K562 (cell line): ENCODE measurements around the gene PDLIM7. TPM values are rescaled to one million over a fixed set of nuclear protein-coding genes. Genes with fewer than 3 reads are reported as not detected.

Source experiments
- BACH1 ChIP-seq: fragments of 200-800 bp; sonication (Bioruptor generic); IDR thresholded peaks from 2 replicates; pipeline ENCODE4 v1.6.1; 2016; ENCODE audit warnings: missing genetic modification characterization, missing compliant biosample characterization
- BRF1 ChIP-seq: IDR thresholded peaks from 3 replicates; pipeline ENCODE4 v1.6.1; 2011; ENCODE audit warnings: borderline replicate concordance, mild to moderate bottlenecking; ENCODE audit not compliant: insufficient read length; ENCODE audit errors: extremely low read depth
- CBX5 ChIP-seq: IDR thresholded peaks from 2 replicates; pipeline ENCODE4 v1.6.1; 2014; ENCODE audit warnings: low read depth, borderline replicate concordance
- EGR1 ChIP-seq: fragments of 450-650 bp; conservative IDR thresholded peaks from 2 replicates; pipeline ENCODE4 v1.6.1; 2017; ENCODE audit warnings: mild to moderate bottlenecking
- ESRRB ChIP-seq: fragments of 250-450 bp; sonication (Bioruptor Pico); IDR thresholded peaks from 2 replicates; pipeline ENCODE4 v1.5.0; 2020; ENCODE audit warnings: mild to moderate bottlenecking, moderate library complexity, borderline replicate concordance
- FOXK1 ChIP-seq: sonication (generic); formaldehyde crosslinking; IDR thresholded peaks from 2 replicates; pipeline ENCODE4 v1.8.0; 2022; ENCODE audit warnings: missing genetic modification reagents, mild to moderate bottlenecking, borderline replicate concordance
- GTF2A2 ChIP-seq: IDR thresholded peaks from 2 replicates; pipeline ENCODE4 v1.6.1; 2016; ENCODE audit warnings: mild to moderate bottlenecking, missing genetic modification characterization, missing compliant biosample characterization
- KDM5B ChIP-seq: fragments of 200-600 bp; sonication (generic); IDR thresholded peaks from 2 replicates; pipeline ENCODE4 v1.6.1; 2012; ENCODE audit warnings: low read depth, mild to moderate bottlenecking, moderate library complexity, low read length, control low read depth, inconsistent platforms; ENCODE audit not compliant: insufficient replicate concordance
- MXI1 ChIP-seq: IDR thresholded peaks from 2 replicates; pipeline ENCODE4 v1.6.1; 2011; ENCODE audit warnings: low read depth, mild to moderate bottlenecking, improper control_type of control experiment, low read length
- NFATC3 ChIP-seq: fragments of 450-650 bp; IDR thresholded peaks from 2 replicates; pipeline ENCODE4 v1.6.1; 2017; ENCODE audit warnings: mild to moderate bottlenecking
- NR2F6 ChIP-seq: fragments of 450-650 bp; formaldehyde crosslinking; IDR thresholded peaks from 2 replicates; pipeline ENCODE4 v1.4.0; 2020; ENCODE audit warnings: mild to moderate bottlenecking
- POLR2A ChIP-seq: fragments of 450-650 bp; conservative IDR thresholded peaks from 2 replicates; pipeline ENCODE4 v1.6.1; 2016
- RBBP5 ChIP-seq: fragments of 200-600 bp; sonication (generic); IDR thresholded peaks from 2 replicates; pipeline ENCODE4 v1.6.1; 2012; ENCODE audit warnings: borderline replicate concordance, mild to moderate bottlenecking, low read length, control low read depth, inconsistent platforms; ENCODE audit not compliant: insufficient read depth, poor library complexity, severe bottlenecking
- SAFB ChIP-seq: fragments of 200-400 bp; formaldehyde crosslinking; IDR thresholded peaks from 2 replicates; pipeline ENCODE4 v1.6.1; 2017; ENCODE audit warnings: low read depth, low read length, borderline replicate concordance
- TFAM ChIP-seq: fragments of 250-450 bp; sonication (Bioruptor Pico); conservative IDR thresholded peaks from 2 replicates; pipeline ENCODE4 v1.5.0; 2021; ENCODE audit warnings: mild to moderate bottlenecking, moderate library complexity
- TOE1 ChIP-seq, 2 experiments: fragments of 450-650 bp in 1 of 2; sonication (generic) in 1 of 2; formaldehyde crosslinking in 1 of 2; IDR thresholded peaks; 2 replicates each; pipeline versions ENCODE4 v1.7.1 to v1.8.0; 2016 to 2022; ENCODE audit warnings: borderline replicate concordance in 2 of 2, mild to moderate bottlenecking in 2 of 2, antibody characterized with exemption in 1 of 2, inconsistent platforms in 1 of 2, low read depth in 1 of 2, missing genetic modification reagents in 1 of 2, moderate library complexity in 1 of 2
- XRCC3 ChIP-seq: fragments of 450-650 bp; IDR thresholded peaks from 2 replicates; pipeline ENCODE4 v1.6.1; 2017; ENCODE audit warnings: mild to moderate bottlenecking, moderate library complexity
- ZBTB8A ChIP-seq: fragments of 450-650 bp; IDR thresholded peaks from 2 replicates; pipeline ENCODE4 v1.6.1; 2018; ENCODE audit warnings: mild to moderate bottlenecking, moderate library complexity; ENCODE audit not compliant: partially characterized antibody
- ZKSCAN3 ChIP-seq: fragments of 250-450 bp; sonication (Bioruptor Pico); IDR thresholded peaks from 2 replicates; pipeline ENCODE4 v1.4.0; 2020
- ZNF124 ChIP-seq: sonication (generic); formaldehyde crosslinking; IDR thresholded peaks from 2 replicates; pipeline ENCODE4 v1.8.1; 2022; ENCODE audit warnings: missing genetic modification reagents
- ZNF696 ChIP-seq: fragments of 250-450 bp; sonication (Bioruptor Pico); conservative IDR thresholded peaks from 2 replicates; pipeline ENCODE4 v1.4.0; 2020; ENCODE audit warnings: mild to moderate bottlenecking, moderate library complexity
- polyA plus RNA-seq, 8 experiments: library from polyadenylated mRNA; depleted of rRNA in 4 of 8; stranded (reverse) in 5 of 8; unstranded in 3 of 8; fragments of >200 nt; fragmentation: Nextera tagmentation in 2 of 8; fragmentation: Illumina TruSeq in 1 of 8; extraction: Ambion mirVana in 2 of 8; extraction: Trizol in 1 of 8; gene quantifications; 2 replicates each; pipeline versions ENCODE4 v1.2.1 to v1.2.3, GENCODE V29; 2011 to 2014; ENCODE audit warnings: inconsistent platforms in 1 of 8, missing spikeins in 1 of 8
- total RNA-seq, 7 experiments: library from RNA; depleted of rRNA in 6 of 7; stranded (reverse); fragments of >200 nt in 6 of 7; fragmentation: Illumina TruSeq in 2 of 7; extraction: Trizol in 2 of 7; gene quantifications; 2 replicates each; pipeline versions ENCODE4 v1.2.1 to v1.2.3, GENCODE V29; 2011 to 2021; ENCODE audit warnings: low replicate concordance in 1 of 7
- TF ChIP-seq, protein P1 (sequence below): fragments of 250-450 bp; sonication (Bioruptor Pico); IDR thresholded peaks from 2 replicates; pipeline ENCODE4 v1.4.0; 2020; ENCODE audit warnings: mild to moderate bottlenecking
- TF ChIP-seq, protein P2 (sequence below): IDR thresholded peaks from 2 replicates; pipeline ENCODE4 v1.6.1; 2011; ENCODE audit not compliant: insufficient read length; ENCODE audit errors: extremely low read depth
- TF ChIP-seq, protein P3 (sequence below), 2 experiments: IDR thresholded peaks; 2 replicates each; pipeline ENCODE4 v1.6.1; 2011; ENCODE audit warnings: borderline replicate concordance in 1 of 2, control low read depth in 1 of 2, low read depth in 1 of 2, low read length in 1 of 2, mild to moderate bottlenecking in 1 of 2, mixed read lengths in 1 of 2, moderate library complexity in 1 of 2; ENCODE audit not compliant: insufficient read depth in 1 of 2, insufficient read length in 1 of 2, poor library complexity in 1 of 2, severe bottlenecking in 1 of 2; ENCODE audit errors: extremely low read depth in 1 of 2
- TF ChIP-seq, protein P4 (sequence below): fragments of 250-450 bp; sonication (Bioruptor Pico); IDR thresholded peaks from 2 replicates; pipeline ENCODE4 v1.5.0; 2021

PDLIM7 gene
- total and polyA plus RNA-seq, 9 of the 15 experiments (the other 6 are each of a cell fraction or from before 2014, with no cell fraction given) = 2.1 to 124 (median 32.6) TPM

DNA sequence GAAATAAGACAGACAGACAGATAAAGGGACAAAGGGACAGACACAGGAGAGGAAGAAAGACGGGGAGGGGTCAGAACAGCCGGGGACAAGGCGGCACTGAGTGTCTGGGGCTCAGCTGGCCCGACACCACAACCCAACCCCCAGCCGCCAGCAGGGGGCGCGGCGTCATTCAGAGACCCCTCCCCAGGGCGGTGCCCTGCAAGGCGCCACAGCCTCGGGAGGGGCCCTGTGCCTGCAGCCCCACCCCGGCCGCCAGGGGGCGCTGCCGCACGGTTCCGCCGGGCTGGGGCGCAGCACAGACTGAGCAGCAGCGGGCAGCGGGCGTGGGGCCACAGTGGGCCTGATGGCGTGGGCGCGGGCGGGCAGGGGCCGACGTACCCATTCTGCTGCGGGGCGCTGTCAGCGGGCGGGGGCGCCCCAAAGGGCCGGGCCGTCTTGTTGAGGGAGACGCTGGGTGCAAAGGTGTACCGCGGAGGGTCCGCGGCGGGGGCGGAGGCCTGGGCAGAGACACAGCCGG lies 5.9 kb downstream of the PDLIM7 start (continued):
- TF ChIP-seq ESRRB (CRISPR knock-in tag) = no peak
- no peak for TF ChIP-seq ZBTB8A
- no peak for TF ChIP-seq GTF2A2
- no peak for TF ChIP-seq NFATC3
- peak; percentile 72; the same call in 1 of the 2 replicates for TF ChIP-seq SAFB
- no peak for TF ChIP-seq ZNF696 (CRISPR knock-in tag)
- TF ChIP-seq, protein P1, sequence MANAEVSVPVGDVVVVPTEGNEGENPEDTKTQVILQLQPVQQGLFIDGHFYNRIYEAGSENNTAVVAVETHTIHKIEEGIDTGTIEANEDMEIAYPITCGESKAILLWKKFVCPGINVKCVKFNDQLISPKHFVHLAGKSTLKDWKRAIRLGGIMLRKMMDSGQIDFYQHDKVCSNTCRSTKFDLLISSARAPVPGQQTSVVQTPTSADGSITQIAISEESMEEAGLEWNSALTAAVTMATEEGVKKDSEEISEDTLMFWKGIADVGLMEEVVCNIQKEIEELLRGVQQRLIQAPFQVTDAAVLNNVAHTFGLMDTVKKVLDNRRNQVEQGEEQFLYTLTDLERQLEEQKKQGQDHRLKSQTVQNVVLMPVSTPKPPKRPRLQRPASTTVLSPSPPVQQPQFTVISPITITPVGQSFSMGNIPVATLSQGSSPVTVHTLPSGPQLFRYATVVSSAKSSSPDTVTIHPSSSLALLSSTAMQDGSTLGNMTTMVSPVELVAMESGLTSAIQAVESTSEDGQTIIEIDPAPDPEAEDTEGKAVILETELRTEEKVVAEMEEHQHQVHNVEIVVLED = peak; percentile 4; the same call in 1 of the 2 replicates
- TF ChIP-seq KDM5B = no peak
- TF ChIP-seq ZNF124 (CRISPR knock-in tag) = no peak
- no peak for TF ChIP-seq ZKSCAN3 (CRISPR knock-in tag)
- TF ChIP-seq, protein P2, sequence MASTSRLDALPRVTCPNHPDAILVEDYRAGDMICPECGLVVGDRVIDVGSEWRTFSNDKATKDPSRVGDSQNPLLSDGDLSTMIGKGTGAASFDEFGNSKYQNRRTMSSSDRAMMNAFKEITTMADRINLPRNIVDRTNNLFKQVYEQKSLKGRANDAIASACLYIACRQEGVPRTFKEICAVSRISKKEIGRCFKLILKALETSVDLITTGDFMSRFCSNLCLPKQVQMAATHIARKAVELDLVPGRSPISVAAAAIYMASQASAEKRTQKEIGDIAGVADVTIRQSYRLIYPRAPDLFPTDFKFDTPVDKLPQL = no peak
- TF ChIP-seq, protein P3, sequence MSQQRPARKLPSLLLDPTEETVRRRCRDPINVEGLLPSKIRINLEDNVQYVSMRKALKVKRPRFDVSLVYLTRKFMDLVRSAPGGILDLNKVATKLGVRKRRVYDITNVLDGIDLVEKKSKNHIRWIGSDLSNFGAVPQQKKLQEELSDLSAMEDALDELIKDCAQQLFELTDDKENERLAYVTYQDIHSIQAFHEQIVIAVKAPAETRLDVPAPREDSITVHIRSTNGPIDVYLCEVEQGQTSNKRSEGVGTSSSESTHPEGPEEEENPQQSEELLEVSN (IDR thresholded peaks at IDR 0.05; ENCODE audit: borderline replicate concordance in 1 of 2, extremely low read depth in 1 of 2, insufficient read depth in 1 of 2, insufficient read length in 1 of 2, low read depth in 1 of 2, low read length in 1 of 2, poor library complexity in 1 of 2, severe bottlenecking in 1 of 2) = peak in 1 of 2 experiments; percentile 45
- no peak for TF ChIP-seq BRF1
- no peak for TF ChIP-seq FOXK1
- TF ChIP-seq NR2F6 (CRISPR knock-in tag) = no peak
- TF ChIP-seq XRCC3 = no peak
- no peak for TF ChIP-seq TFAM
- TF ChIP-seq, protein P4, sequence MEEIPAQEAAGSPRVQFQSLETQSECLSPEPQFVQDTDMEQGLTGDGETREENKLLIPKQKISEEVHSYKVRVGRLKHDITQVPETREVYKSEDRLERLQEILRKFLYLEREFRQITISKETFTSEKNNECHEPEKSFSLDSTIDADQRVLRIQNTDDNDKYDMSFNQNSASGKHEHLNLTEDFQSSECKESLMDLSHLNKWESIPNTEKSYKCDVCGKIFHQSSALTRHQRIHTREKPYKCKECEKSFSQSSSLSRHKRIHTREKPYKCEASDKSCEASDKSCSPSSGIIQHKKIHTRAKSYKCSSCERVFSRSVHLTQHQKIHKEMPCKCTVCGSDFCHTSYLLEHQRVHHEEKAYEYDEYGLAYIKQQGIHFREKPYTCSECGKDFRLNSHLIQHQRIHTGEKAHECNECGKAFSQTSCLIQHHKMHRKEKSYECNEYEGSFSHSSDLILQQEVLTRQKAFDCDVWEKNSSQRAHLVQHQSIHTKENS (CRISPR knock-in tag) = no peak
- TF ChIP-seq CBX5 = no peak
- peak; percentile 55; the same call in 1 of the 2 replicates for TF ChIP-seq EGR1
- no peak for TF ChIP-seq BACH1 (tag)
- TF ChIP-seq RBBP5 = no peak
- TF ChIP-seq TOE1 (IDR thresholded peaks at IDR 0.05; ENCODE audit: borderline replicate concordance) = no peak
- no peak for TF ChIP-seq TOE1 (CRISPR knock-in tag; IDR thresholded peaks at IDR 0.05; ENCODE audit: borderline replicate concordance, low read depth)
- no peak for TF ChIP-seq POLR2A
- 0 out of 2 replicates have a peak, but pooled peaks have one; percentile 20 for TF ChIP-seq MXI1
